CD4-positive, alpha-beta T cell treated with Interleukin-6 at 100 ng/mL for 8 hours (primary cell): ENCODE measurements around the gene JAML.

Experiments used
- DNase-seq: peaks from one replicate; pipeline ENCODE4 v3.0.0-alpha.2; 2020; ENCODE audit warnings: mixed read lengths, low spot score

JAML gene

DNA sequence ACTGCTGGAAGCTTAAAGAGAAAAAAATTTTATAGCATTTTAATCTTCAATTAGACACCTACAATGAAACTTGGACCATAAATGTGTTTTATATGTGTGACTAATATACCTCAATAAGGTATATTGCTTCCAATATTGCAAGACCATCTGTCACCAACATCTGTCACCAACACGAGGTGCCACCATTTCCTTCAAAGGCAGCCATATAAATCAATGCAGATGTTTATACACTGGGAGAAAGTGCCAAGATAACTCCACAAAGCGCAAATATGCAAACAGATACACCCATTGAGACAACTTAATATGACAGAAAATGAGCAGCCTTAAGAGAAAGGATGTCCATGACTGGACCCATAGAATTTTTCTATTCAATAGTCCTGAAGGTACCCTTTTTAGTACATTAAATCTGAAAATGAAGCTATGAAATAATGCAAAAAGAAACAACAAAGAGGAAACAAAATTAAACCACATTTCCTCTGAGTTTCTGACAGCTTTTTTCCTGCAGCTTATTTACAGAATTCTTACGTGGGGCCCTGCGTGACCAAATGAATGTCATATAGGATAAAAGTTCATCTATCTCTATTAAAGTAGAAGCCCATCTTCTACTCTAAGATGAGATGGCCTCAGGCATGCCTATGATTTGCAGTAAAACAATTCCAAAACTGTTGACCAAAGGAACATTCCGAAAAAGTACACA, 14.8 kb upstream of the JAML start:
- DNase-seq: no peak

DNA sequence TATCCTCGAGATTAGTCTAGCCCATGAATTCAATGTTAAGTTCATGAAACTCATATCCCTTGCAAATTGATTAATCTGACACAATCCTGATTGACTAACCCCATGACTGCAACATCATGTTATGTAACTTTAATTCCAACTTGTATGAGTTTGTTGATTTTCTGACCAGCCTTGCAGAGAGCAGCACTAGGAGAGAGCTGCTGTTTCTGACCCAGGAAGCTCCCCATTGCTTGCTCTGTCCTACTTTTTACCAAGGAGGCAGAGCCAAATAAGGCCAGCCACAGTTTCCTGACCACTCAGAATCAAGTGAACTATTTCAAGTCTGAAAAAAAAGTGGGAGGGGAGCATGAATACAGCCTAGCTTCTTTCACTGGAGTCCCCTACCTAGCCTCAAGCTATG, 14.1 kb upstream of the JAML start:
- DNase-seq: no peak

GRCh38 chr11:118238421-118238820, 13.6 kb upstream of the JAML start:
- DNase-seq: no peak

DNA sequence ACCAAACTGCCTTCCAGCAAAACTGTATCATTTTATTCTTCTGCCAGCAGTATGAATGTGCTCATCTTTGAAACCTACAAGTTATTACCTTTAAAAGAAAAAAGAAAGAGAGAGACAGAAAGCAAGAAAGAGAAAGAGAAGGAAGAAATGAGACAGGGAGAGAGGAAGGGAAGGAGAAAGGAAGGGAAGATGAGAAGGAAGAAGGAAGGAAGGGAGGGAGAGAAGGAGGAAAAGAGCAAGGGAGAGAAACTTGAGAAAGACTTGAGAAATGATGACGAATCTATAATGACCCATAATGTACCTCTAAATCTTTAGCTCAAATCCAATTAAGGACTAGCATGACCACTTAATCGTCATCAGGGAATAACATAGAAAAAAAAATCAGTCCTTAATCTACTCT, 11.4 kb upstream of the JAML start:
- no peak for DNase-seq

DNA sequence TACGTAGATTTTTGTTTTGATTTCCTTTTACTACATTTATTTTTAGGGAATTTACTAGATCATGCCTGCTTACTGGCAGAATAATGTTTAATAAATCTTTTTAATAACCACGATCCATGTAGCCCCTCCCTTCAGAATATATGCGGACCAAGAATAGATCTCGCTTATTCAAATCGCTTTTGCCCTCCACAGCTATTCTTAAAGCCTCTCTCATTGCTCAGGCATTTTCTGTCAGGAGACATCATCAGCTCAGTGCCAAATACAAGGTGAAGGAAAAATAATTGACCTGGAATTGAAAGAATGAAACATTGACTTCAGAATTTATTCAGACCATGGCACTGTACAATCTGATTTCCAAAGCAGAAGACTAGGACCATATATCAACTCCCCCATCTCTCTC, 10.0 kb upstream of the JAML start:
- DNase-seq: no peak

GRCh38 chr11:118233850-118234249, 9.0 kb upstream of the JAML start:
- DNase-seq: no peak

DNA sequence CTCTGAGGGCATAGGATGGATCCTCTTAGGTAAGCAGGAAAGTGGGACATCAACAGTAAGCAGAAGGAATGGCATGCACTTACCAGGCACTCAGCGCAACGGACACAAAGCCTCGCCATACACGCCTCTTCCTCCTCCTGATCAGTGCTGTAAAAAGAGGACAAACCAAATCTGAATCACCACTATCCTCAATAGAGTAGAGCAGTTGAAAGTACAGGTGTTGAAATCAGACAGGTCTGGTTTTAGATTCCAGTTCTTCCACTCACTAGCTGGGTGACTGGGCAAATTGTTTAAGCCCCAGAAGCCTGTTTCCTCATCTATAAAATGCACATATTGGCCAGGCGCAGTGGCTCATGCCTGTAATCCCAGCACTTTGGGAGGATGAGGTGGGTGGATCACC, 8.6 kb upstream of the JAML start:
- DNase-seq: no peak

DNA sequence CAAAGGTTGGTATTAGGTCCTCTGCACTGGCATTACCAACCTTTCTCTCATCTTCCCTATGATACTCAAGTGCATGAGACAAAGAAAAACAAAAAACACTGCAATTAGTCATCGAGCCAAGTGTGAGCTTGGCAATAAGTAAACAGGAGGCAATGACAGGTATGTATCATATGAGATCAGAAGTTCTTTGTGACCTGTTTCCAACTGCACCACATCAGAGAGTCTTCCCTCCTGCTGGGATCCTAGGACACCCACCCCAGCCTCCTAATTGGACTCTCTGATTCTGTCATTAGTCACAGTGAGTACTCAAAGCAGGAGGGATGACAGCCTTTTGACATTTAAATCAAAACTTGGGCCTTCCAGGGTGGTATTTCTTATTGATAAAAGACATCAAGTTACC, 7.8 kb upstream of the JAML start:
- peak; percentile 33 for DNase-seq

DNA sequence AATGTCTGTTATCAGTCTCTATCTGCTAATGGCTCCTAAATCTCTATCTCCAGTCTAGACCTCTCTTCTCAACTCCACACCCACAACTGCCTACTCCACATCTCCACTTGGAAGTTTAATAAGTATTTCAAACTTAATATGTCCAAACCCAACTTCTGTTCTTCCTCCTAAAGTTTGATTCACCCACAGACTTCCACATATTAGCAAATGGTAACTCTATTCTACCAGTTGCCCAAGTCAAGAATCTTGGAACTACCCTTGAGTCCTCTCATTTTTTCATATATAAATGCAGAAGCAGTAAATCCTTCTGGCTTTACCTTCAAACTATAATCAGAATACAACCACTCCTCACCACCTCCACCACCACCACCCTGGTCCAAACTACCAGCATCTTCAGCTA, 6.7 kb upstream of the JAML start:
- no peak for DNase-seq

- peak; percentile 71 for DNase-seq
Observed at GRCh38 chr11:118230088-118230487, 5.3 kb upstream of the JAML start.

- DNase-seq: no peak
Observed at GRCh38 chr11:118229274-118229847, 4.5 kb upstream of the JAML start.

DNA sequence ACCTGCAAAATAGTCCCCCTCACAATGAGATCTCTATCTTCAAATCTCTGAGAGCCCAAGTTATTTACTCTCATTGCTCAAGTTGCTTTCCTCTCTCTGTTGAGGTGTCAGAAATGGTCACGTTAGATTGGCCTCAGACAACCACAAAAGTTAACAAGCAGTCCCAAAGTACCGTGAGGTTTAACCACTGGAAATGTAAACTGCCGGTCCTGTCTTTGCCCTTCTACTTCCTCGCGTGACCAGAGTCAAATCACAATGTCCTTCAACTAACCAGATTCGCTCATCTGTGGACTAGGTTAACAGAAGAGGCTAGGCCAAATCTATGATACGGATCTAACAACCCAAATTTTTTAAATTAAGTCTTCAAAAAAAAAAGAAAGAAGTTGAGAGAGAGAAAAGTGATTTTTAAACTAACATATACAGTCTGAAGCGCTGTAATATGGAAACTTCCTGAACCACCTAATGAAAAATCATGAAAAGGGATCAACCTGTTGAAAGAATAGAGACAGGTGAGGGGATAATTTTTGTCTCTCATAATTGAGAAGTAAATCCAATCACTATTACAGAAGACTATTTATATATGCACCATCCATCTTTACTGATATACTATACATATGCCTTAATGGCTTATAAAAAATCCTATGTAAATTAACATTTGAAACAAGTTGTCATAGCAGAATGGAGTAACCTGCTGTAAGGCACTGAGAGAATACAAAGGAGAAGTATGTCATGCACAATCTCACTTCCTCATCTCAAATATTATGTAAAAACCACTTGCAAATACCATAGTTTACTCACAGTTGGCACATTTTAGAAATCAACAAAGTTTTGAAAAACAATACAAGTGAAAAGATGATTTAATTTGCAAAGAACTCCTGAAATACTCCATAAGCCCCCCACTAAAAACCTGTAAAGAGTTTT, 3.3 kb upstream of the JAML start:
- DNase-seq: peak; percentile 49

DNA sequence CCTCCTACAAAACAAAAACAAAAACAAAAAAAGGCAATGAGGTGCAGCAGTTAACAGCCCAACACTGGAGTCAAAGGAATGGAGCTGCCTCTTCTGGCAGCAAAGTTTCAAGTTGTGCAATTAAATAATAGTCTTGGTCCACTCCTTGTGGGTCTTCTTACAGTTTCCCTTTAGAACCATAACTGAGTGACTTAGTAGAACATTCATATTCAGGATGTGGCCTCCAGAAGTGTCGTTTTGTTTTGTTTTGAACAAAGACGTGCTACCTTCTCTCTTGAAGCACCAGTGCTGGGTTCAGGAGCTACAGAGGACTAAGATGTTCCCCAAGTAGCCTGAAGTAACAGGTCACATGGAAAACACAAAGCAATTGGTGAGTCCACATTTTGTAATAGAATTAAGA, 2.0 kb upstream of the JAML start:
- peak; percentile 32 for DNase-seq

GRCh38 chr11:118226296-118226695, 1.5 kb upstream of the JAML start:
- DNase-seq: no peak

- peak; percentile 45 for DNase-seq
Observed at GRCh38 chr11:118223992-118224391, 819 bp downstream of the JAML start.

DNA sequence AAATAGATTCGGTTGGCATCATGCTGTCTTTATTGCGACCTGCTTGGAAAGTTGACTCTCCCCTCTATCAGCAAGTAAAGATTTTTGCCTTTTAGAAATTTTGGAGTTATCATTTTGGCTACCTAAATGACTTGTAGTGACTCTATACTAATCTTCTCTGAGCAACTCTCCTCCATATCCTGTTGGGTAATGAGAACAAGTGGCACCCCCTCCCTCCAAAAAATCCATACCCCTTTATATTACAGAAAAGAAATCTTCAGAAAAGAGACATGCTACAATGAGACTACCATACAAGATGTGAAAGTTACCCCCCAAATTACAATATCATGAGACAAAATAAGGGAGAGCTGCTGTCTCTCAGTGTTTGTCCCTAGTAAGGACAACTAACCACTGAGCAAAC, 1.2 kb downstream of the JAML start:
- DNase-seq: no peak

- no peak for DNase-seq
Observed at GRCh38 chr11:118222437-118222836, 2.4 kb downstream of the JAML start.

GRCh38 chr11:118221419-118221818, 3.4 kb downstream of the JAML start:
- no peak for DNase-seq

GRCh38 chr11:118219732-118220131, 5.1 kb downstream of the JAML start:
- no peak for DNase-seq

- DNase-seq: no peak
Observed at GRCh38 chr11:118219244-118219643, 5.6 kb downstream of the JAML start.

DNA sequence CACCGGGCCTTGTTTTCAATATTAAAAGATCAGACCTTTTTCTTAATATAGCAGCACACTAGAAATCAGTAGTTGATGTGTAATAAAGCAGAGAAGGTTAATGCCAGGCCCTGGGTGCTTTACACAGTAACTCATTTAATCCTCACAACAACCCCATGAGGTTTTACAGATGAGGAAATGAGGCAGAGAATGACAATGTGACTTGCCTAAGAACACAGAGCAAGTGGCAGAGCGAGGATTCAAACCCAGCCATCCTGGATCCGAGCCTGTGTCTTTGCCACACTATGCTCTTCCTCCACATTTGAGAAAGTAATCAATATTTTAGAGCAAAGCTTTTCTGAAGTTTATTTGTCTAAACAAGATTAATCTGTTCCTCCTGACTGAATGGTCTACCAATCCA, 7.2 kb downstream of the JAML start:
- DNase-seq: peak; percentile 22

GRCh38 chr11:118216621-118217481, 8.0 kb downstream of the JAML start:
- peak; percentile 39 for DNase-seq
